NCI-H774 (cell line): Measurements from ENCODE around the gene CARM1.
"Not testable (repeated sequence)": the region's sequence is repeated elsewhere in the genome, so short reads cannot be mapped to it uniquely, and the experiment has no call there.

Experiments used
- DNase-seq: peaks from one replicate; lab custom pipeline; 2025; lab: John Stamatoyannopoulos, UW

The CARM1 gene

DNA sequence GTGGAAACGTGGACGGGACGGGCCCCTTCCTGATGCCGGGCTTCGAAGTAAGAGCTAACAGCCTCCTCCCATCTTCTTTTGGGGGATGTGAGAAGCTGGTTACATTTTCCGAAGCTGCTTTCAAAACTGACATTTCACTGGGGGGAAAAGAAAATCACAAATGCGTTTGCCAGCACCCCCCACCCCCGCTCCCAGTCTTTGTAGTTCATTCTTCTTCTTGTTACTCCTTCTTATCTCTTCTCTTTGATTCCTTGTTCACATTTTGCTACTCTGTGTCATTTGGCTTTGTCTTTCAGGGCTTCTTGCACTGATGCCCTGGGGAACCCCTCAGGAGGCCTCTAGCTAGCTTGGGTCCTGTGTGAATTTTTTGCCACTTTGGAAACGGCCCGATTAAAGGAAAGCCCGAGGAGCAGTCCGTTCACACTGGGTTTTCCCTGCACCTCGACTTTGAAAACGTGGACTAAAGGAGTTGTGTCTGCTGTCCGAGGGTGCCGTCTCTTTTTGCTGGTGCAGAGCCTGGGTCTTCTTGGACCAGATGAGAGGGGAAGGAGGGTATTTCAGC, 1.3 kb downstream of the CARM1 start:
- DNase-seq: no peak

DNA sequence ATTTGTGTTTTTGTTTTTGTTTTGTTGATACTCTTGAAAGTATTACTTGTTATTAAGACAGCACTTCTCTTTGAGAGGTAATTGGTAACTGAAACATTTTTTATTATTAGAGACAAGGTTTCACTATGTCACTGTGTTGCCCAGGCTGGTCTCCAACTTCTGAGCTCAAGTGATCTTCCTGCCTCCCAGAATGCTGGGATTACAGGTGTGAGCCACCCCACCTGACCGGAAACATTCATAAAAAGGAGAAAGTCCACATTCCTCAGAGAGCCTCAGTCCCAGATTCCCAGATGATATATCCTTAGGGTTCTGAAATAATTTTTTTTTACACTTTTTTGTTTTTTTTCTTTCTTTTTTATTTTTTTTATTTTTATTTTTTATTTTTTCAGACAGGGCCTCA, 2.7 kb downstream of the CARM1 start:
- DNase-seq: no peak

GRCh38 chr19:10876459-10877240, 5.3 kb downstream of the CARM1 start:
- no peak for DNase-seq

GRCh38 chr19:10877608-10878007, 6.3 kb downstream of the CARM1 start:
- DNase-seq: not testable (repeated sequence)

GRCh38 chr19:10878253-10878652, 6.9 kb downstream of the CARM1 start:
- no peak for DNase-seq

- DNase-seq: no peak
Measured at GRCh38 chr19:10881403-10882107, 10.2 kb downstream of the CARM1 start.

DNA sequence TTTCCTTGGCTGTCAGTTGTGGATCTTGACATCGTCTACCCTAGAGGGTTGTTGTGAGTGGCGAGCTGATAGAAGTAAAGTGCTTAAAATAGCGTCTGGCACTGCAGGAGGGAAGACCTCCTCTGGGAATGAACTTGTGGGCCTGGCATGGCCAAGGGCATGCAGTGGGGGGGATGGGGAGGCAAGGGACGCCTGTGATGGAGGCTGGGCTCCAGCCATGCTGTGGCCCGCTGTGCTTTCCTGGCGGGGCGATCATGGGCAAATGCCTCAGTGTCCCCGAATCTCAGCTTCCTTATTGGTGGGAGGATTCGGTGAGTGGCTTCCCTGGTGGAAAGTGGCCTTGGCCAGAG, 10.7 kb downstream of the CARM1 start:
- no peak for DNase-seq

- DNase-seq: no peak
Measured at GRCh38 chr19:10884274-10884673, 12.9 kb downstream of the CARM1 start.

- DNase-seq: no peak
Measured at GRCh38 chr19:10885201-10886169, 14.1 kb downstream of the CARM1 start.

DNA sequence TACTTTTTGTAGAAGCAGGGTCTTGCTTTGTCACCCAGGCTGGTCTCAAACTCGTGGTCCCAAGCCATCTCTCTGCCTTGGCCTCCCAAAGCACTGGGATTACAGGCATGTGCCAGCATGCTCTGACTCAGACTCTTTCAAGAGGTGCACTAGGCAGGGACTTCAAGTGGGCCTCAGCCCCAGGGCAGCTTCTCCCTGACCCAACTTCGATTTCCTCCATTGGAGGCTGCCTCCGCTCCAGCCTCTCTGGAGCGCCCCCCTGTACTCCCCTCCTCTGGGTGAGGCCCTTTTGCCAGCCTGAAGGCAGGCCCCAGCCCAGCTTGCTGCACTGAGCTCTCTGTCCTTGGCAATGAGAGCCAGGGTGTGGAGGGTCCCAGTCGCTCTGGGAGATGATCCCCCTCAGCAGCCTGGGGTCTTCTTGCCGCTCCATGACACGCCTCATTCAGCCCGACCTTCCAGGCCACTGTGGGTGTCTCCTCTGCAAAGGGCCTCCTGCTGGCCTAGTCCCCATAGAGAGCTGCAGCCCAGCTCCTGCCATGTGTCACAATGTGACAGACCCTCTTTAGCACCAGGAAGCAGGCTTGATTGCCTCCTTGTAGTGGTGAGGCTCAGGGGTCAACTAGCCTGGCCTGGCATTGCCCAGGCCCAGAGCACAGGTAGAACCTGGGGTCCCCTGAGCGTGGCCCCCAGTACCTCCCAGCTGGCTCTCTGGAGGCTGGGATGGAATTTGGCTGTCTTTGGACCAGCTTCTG, 16.4 kb downstream of the CARM1 start:
- DNase-seq: no peak

DNA sequence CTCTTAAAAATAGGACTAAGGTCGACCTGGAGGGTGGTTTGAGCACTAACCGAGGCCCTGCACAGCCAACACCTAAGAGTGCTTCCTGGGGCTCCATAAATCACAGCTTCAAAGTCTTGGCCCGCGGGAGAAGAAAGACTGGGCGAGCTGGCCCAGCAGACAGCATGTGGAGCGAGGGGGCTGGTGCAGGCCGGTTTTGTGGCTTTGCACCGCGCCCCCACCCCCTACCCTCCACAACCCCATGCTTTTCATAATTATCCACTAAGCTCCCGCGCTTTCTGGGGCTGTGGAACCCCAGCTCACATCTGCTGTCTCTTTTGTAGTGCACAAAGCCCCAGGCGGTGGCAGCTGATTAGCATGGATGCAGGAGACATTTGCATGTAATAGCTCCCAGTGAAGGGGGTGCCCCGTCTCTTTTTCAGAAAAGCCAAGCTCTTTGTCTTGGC, 17.1 kb downstream of the CARM1 start:
- DNase-seq: no peak

DNA sequence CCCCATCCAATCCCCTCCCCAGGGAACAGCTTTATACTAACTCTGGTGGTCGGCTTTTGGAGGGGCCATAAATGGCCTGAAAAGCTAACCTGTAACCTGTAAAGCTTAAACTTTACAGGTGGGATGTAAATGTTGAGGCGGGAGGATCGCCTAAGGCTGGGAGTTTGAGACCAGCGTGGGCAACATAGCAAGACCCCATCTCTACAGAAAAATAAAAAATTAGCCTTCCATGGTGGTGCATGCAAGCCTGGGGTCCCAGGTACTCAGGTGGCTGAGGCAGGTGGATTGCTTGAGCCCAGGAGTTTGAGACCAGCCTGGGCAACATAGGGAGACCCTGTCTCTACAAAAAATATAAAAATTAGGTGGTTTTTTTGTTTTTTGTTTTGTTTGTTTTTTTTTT, 18.5 kb downstream of the CARM1 start:
- DNase-seq: no peak

DNA sequence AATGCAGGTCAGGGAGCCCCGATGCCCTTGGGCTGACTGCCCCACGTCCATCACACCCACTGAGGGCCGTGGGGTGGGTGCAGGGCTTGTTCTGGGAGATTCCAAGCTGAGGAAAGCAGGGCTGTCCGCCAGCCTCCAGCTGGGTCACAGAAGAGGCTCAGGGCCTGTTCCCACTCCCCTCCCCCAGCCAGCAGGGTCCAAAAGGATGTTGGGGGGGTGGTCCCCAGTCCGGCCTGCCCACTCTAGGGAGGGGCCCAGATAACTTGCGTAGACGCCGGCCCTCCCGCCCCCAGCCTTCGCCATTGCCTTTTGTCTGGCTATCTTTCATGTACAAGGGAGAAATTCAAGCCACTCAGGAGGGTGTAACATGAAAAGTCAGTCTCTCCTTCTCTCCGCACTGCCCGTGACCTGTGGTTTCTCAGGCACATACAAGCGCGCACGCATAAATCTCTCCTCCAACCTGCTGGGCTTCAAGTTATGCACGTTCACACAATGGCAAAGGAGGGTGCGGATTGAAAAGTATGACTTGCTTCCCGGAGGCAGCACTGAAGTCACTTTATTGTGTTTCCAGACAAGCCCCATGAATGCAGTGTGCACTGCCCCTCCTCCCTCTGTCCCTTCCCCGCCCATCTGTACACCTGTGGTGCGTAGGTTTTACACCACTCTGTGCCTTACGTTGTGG, 20.2 kb downstream of the CARM1 start:
- no peak for DNase-seq

GRCh38 chr19:10892256-10892655, 20.9 kb downstream of the CARM1 start:
- no peak for DNase-seq

DNA sequence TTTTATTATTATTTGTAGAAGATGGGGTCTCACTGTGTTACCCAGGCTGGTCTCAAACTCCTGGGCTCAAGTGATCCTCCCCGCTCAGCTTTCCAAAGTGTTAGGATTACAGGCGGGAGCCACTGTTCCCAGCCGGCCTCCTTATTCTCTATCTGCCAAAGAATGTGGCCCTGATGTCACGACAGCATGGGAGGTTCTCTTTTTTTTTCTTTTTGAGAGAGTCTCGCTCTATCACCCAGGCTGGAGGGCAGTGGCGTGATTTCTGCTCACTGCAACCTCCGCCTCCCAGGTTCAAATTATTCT, 23.5 kb downstream of the CARM1 start:
- no peak for DNase-seq

- DNase-seq: no peak
Measured at GRCh38 chr19:10895363-10895762, 24.0 kb downstream of the CARM1 start.

DNA sequence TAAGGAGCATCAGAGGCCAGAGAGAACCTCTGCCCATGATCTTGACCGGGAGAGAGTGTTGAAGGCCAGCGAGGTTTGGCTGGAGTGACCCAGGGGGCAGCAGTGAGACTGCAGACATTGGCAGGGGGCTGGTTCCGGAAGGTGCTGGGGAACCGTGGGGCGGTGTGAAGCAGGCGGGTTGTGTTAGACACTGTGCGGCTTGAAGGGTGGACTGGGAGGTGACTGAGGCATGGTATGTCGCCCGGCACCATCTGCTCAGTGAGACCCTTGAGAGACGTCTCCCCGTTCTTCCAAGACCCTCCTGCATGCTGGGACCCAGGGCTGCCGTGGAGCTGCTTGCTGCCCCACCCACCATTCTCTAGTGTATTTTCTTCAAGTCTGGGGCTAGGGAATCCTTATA, 24.6 kb downstream of the CARM1 start:
- no peak for DNase-seq

GRCh38 chr19:10896851-10897526, 25.6 kb downstream of the CARM1 start:
- no peak for DNase-seq

DNA sequence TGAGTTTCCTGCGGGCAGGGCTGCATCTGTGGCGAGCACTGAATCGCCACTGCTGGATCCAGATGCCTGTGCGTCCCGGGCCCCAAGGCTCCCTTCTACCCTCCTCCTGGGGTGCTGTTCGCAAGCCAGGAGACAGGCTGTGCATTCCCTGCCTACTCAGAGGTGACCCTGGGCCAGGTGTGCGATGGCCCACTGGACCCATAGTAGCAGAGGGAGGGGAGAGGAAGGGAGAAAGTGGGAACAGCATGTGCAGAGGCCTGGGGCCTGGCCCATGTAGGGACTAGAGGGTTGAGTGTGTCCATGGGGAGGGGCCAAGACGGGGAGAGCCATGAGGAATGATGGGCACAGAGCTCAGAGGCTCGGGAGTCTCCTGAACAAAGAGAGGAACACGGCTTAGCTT, 27.3 kb downstream of the CARM1 start:
- DNase-seq: no peak

DNA sequence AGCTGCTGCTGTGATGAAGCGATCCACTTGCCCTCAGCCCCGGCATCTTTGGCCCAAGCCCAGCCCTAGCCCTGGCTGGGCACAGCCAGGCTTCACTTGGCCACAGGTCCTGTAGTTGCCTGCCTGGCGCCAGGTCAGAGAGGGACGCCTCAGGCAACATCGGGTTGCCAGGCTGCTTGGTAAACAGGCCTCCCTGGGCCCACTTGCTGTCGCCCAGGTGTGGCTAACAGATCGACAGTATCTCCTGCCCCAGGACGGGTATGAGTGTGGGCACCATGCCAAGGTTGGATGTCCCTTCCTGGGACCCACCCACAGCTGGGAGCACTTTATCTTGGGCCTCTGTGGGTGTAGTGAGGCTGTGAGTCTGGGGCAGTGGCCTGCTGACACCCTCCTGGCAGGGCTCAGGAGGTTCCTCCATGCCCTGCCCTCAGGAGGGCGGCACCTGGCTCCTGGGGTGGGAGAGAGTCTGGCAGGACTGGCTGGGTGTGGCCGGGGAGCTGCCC, 27.8 kb downstream of the CARM1 start:
- DNase-seq: peak; percentile 4
